ENCODE data around the gene ZSWIM1.

Gene ZSWIM1

DNA sequence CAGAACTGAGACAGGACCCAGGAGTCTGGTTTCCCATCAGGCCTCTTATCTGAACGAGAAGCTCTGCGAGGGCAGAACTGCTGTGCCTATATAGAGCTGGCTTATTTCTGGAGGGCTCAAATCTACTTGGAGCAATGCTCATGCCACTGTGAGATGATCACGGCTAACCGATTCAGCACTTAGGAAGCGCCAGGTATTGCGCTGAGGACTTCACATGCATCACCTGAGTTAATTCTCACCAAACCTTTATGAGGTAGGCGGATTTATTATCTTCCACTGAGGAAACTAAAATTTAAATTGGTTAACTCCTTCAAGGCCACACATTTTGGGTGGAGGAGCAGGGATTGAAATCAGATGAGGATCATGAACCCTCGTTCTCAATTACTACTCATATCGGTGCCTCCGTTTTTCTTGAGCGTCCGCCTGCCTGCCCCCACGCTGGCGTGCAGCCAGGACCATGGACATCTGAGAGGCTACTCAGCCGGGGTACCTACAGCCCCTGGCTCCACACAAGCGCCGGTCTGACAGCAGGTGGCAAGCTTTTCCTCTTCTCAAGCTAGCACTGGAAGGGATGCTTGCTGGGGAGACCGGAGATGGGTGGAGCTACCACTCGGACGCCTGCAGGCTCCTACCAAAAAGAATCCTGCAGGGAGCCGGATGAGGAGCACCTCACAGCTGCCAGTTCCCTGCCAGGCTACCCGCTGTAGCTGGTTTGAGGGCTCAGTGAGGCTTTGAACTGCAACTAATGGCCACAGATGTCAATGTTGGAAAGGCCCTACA is 52.4 kb downstream of the ZSWIM1 start:
- DNase-seq, result peak; percentile 74

GRCh38 chr20:45934046-45934585 is 53.1 kb downstream of the ZSWIM1 start:
- DNase-seq, result peak; percentile 40

Measured in NCI-H526 treated with DMSO at 0.1 percent for 48 hours (cell line).